Transverse colon (tissue), 4 donors: ENCODE measurements around the gene NT5DC3. TPM values are rescaled to one million over a fixed set of nuclear protein-coding genes. Genes with fewer than 3 reads are reported as not detected.
A peak's percentile ranks its signal among the peaks of the same experiment; 100 is the strongest.
"Not testable (repeated sequence)": the region's sequence is repeated elsewhere in the genome, so short reads cannot be mapped to it uniquely, and the experiment has no call there.

Experiments used
- DNase-seq: peaks from one replicate; pipeline ENCODE4 v3.0.0-alpha.2; 2019
- H3K27ac ChIP-seq, 4 donors: fragments of 200-600 bp; sonication (generic); 2 replicates each; pipeline ENCODE4 v1.5.1; 2016 to 2018; ENCODE audit warnings: inconsistent platforms in 4 of 4
- H3K27me3 ChIP-seq: fragments of 200-600 bp; sonication (generic); 2 replicates; pipeline ENCODE4 v1.5.1; 2017; ENCODE audit warnings: inconsistent platforms
- H3K36me3 ChIP-seq, 4 donors: fragments of 200-600 bp; sonication (generic); 2 replicates each; pipeline ENCODE4 v1.5.1; 2017 to 2019; ENCODE audit warnings: inconsistent platforms in 4 of 4
- H3K4me1 ChIP-seq, 4 donors: fragments of 200-600 bp; sonication (generic); 2 replicates each; pipeline ENCODE4 v1.5.1; 2017 to 2020; ENCODE audit warnings: inconsistent platforms in 4 of 4
- H3K4me3 ChIP-seq, 4 donors: fragments of 200-600 bp; sonication (generic); 1 replicate in 1 of 4; 2 replicates in 3 of 4; pipeline versions ENCODE4 v1.5.1 to v1.6.1; 2017 to 2019; ENCODE audit warnings: inconsistent platforms in 4 of 4
- H3K9me3 ChIP-seq, 2 donors: fragments of 200-600 bp; sonication (generic); 2 replicates each; pipeline ENCODE4 v1.5.1; 2017 to 2019; ENCODE audit warnings: inconsistent platforms in 2 of 2
- CTCF ChIP-seq, 5 experiments: fragments of 200-600 bp in 3 of 5; fragments of 450-650 bp in 2 of 5; sonication (generic) in 3 of 5; IDR thresholded peaks; 1 replicate in 2 of 5; 2 replicates in 3 of 5; pipeline ENCODE4 v1.5.1; 2016 to 2017; ENCODE audit warnings: antibody characterized with exemption in 5 of 5, inconsistent platforms in 3 of 5, mild to moderate bottlenecking in 2 of 5, moderate library complexity in 1 of 5
- EP300 ChIP-seq: sonication (generic); formaldehyde crosslinking; IDR thresholded peaks from one replicate; pipeline ENCODE4 v1.6.1; 2017; ENCODE audit warnings: antibody characterized with exemption, low read depth
- POLR2A ChIP-seq: fragments of 450-650 bp; IDR thresholded peaks from one replicate; pipeline ENCODE4 v1.6.1; 2016; ENCODE audit warnings: antibody characterized with exemption, mild to moderate bottlenecking, moderate library complexity
- POLR2AphosphoS5 ChIP-seq, 3 donors: sonication (generic); formaldehyde crosslinking; IDR thresholded peaks; one replicate each; pipeline ENCODE4 v1.6.1; 2016; ENCODE audit warnings: antibody characterized with exemption in 3 of 3
- WGBS, 2 donors: methylation state at CpG; one replicate each; pipeline ENCODE4 v1.1.5; 2018; ENCODE audit warnings: low coverage in 1 of 2; 5-methylcytosine and 5-hydroxymethylcytosine counted together
- in situ Hi-C, 4 donors: fragments of 200-750 bp; cut with MboI; loops; one replicate each; pipeline versions ENCODE4 v1.15.0 to v1.15.1; 2017; ENCODE audit warnings: low sequenced_read_pairs in 3 of 4, low pct_ligation_motif_present in 1 of 4, low pct_unique_long_range_greater_than_20kb in 1 of 4
- intact Hi-C: fragments of 100-400 bp; cut with DNase I; formaldehyde crosslinking; loops from one replicate; pipeline ENCODE4 v1.15.1; 2023; ENCODE audit warnings: low total_unique reads
- total RNA-seq, 4 donors: library from RNA; depleted of rRNA; stranded (reverse); fragments of >200 nt; gene quantifications; one replicate each; pipeline ENCODE4 v1.1.0, GENCODE V29; 2016

Gene NT5DC3
- total RNA-seq, 4 donors from 2014 or later: 24.3 to 71.4 (median 54.8) TPM

GRCh38 chr12:103839609-103840461, 1.2 kb downstream of the NT5DC3 start:
- H3K4me3 ChIP-seq: peak overlapping the region; percentile 72 to 97 (median 96)
- in situ Hi-C loops: no loop called here
- 49 to 60% methylated on average over 11 to 14 of the region's 14 CpGs for WGBS, 2 donors
- H3K27me3 ChIP-seq: no peaks in the 10 kb centered on the region
- DNase-seq: no peak
- peaks cover 0 to 38% (median 16%) of the 10 kb centered on the region in 4 donors for H3K4me1 ChIP-seq
- H3K36me3 ChIP-seq: no peaks in the 10 kb centered on the region
- no peaks in the 10 kb centered on the region for H3K9me3 ChIP-seq
- peak overlapping the region; percentile 79 to 92 (median 86) for H3K27ac ChIP-seq
- intact Hi-C loops: no loop called here
- TF ChIP-seq EP300: no peak
- TF ChIP-seq POLR2A: no peak
- TF ChIP-seq POLR2AphosphoS5 (IDR thresholded peaks at IDR 0.05): no peak
- TF ChIP-seq CTCF (IDR thresholded peaks at IDR 0.05): no peak

GRCh38 chr12:103839103-103839502, 1.9 kb downstream of the NT5DC3 start:
- no peaks in the 10 kb centered on the region for H3K27me3 ChIP-seq
- H3K4me1 ChIP-seq: peaks cover 0 to 45% (median 16%) of the 10 kb centered on the region in 4 donors
- in situ Hi-C loops: no loop called here
- H3K27ac ChIP-seq: peak overlapping the region; percentile 13 to 92 (median 86)
- H3K9me3 ChIP-seq: no peaks in the 10 kb centered on the region
- intact Hi-C loops: no loop called here
- 62 to 69% methylated on average over 3 to 4 of the region's 4 CpGs for WGBS, 2 donors
- H3K36me3 ChIP-seq: no peaks in the 10 kb centered on the region
- TF ChIP-seq POLR2AphosphoS5 (IDR thresholded peaks at IDR 0.05): no peak
- TF ChIP-seq EP300: no peak
- TF ChIP-seq POLR2A: no peak
- TF ChIP-seq CTCF (IDR thresholded peaks at IDR 0.05): no peak
- DNase-seq: no peak
- H3K4me3 ChIP-seq: peak overlapping the region; percentile 6 to 97 (median 83)

- H3K27me3 ChIP-seq: no peaks in the 10 kb centered on the region
- intact Hi-C loops: no loop called here
- H3K27ac ChIP-seq: peak overlapping the region in 3 of 4 donors; percentile 84 to 92 (median 88)
- in situ Hi-C loops: no loop called here
- no peak for DNase-seq
- TF ChIP-seq CTCF (IDR thresholded peaks at IDR 0.05): no peak
- no peak for TF ChIP-seq EP300
- no peak for TF ChIP-seq POLR2A
- TF ChIP-seq POLR2AphosphoS5 (IDR thresholded peaks at IDR 0.05): no peak
- peaks cover 0 to 47% (median 16%) of the 10 kb centered on the region in 4 donors for H3K4me1 ChIP-seq
- H3K4me3 ChIP-seq: peak overlapping the region; percentile 6 to 97 (median 83)
- no peaks in the 10 kb centered on the region for H3K36me3 ChIP-seq
- 100% methylated on average over 1 of the region's 1 CpG for WGBS, 2 donors
- no peaks in the 10 kb centered on the region for H3K9me3 ChIP-seq
Observed at GRCh38 chr12:103838254-103838914, 2.6 kb downstream of the NT5DC3 start.

GRCh38 chr12:103836345-103836744, 4.7 kb downstream of the NT5DC3 start:
- TF ChIP-seq POLR2A (no peak), EP300 (no peak), POLR2AphosphoS5 (IDR thresholded peaks at IDR 0.05) (no peak), CTCF (IDR thresholded peaks at IDR 0.05) (no peak)
- no peaks in the 10 kb centered on the region for H3K36me3 ChIP-seq
- in situ Hi-C loops (no loop called here), intact Hi-C loops (no loop called here)
- H3K9me3 ChIP-seq: no peaks in the 10 kb centered on the region
- DNase-seq: no peak
- H3K27ac ChIP-seq: peak overlapping the region in 3 of 4 donors; percentile 29 to 88 (median 36)
- H3K4me3 ChIP-seq: peak overlapping the region in 1 of 4 donors; percentile 97
- WGBS, 2 donors: 90 to 94% methylated on average over 4 to 5 of the region's 5 CpGs
- H3K4me1 ChIP-seq: peaks cover 0 to 58% (median 10%) of the 10 kb centered on the region in 4 donors
- no peaks in the 10 kb centered on the region for H3K27me3 ChIP-seq

- H3K36me3 ChIP-seq, DNase-seq, H3K9me3 ChIP-seq, H3K27me3 ChIP-seq, intact Hi-C loops, in situ Hi-C loops: not testable (repeated sequence)
- peak overlapping the region in 3 of 4 donors; percentile 29 to 88 (median 36) for H3K27ac ChIP-seq
- peaks cover 0 to 58% (median 10%) of the 10 kb centered on the region in 4 donors for H3K4me1 ChIP-seq
- peak overlapping the region in 1 of 4 donors; percentile 97 for H3K4me3 ChIP-seq
- WGBS, 2 donors: 94 to 95% methylated on average over 7 to 11 of the region's 11 CpGs
Observed at GRCh38 chr12:103835747-103836335, 5.2 kb downstream of the NT5DC3 start.
